IPS-18c (cell line): ENCODE results near the gene POPDC2.

Experiments
- H3K4me3 ChIP-seq: 2 replicates; pipeline ENCODE4 v1.7.0; 2013; ENCODE audit warnings: low read depth, mild to moderate bottlenecking, low read length, moderate library complexity; ENCODE audit not compliant: insufficient read depth
- H3K9me3 ChIP-seq: one replicate; pipeline ENCODE4 v1.6.1; 2013; ENCODE audit warnings: mild to moderate bottlenecking, low read length, moderate library complexity; ENCODE audit not compliant: control insufficient read depth, insufficient read depth

POPDC2 gene

GRCh38 chr3:119647843-119648575 is 12.4 kb downstream of the POPDC2 start:
- no peaks in the 10 kb centered on the region for H3K9me3 ChIP-seq
- no peak overlapping the region for H3K4me3 ChIP-seq

GRCh38 chr3:119647171-119647570 is 13.2 kb downstream of the POPDC2 start:
- H3K9me3 ChIP-seq, result no peaks in the 10 kb centered on the region

GRCh38 chr3:119645813-119646212 is 14.6 kb downstream of the POPDC2 start:
- no peak overlapping the region for H3K4me3 ChIP-seq

More at GRCh38 chr3:119647171-119647570, 13.2 kb downstream of the POPDC2 start:
- H3K4me3 ChIP-seq, result no peak overlapping the region

GRCh38 chr3:119644481-119644880 is 15.9 kb downstream of the POPDC2 start:
- no peaks in the 10 kb centered on the region for H3K9me3 ChIP-seq

More at GRCh38 chr3:119645813-119646212, 14.6 kb downstream of the POPDC2 start:
- no peaks in the 10 kb centered on the region for H3K9me3 ChIP-seq

GRCh38 chr3:119643528-119643927 is 16.9 kb downstream of the POPDC2 start:
- Histone ChIP-seq H3K4me3 (no peak overlapping the region), H3K9me3 (no peaks in the 10 kb centered on the region)

More at GRCh38 chr3:119644481-119644880, 15.9 kb downstream of the POPDC2 start:
- no peak overlapping the region for H3K4me3 ChIP-seq

GRCh38 chr3:119642746-119643473 is 17.5 kb downstream of the POPDC2 start:
- no peaks in the 10 kb centered on the region for H3K9me3 ChIP-seq
- H3K4me3 ChIP-seq, result no peak overlapping the region

GRCh38 chr3:119641416-119641815 is 19.0 kb downstream of the POPDC2 start:
- Histone ChIP-seq H3K4me3 (no peak overlapping the region), H3K9me3 (no peaks in the 10 kb centered on the region)

GRCh38 chr3:119639494-119640350 is 20.7 kb downstream of the POPDC2 start:
- peaks cover 2% of the 10 kb centered on the region for H3K9me3 ChIP-seq
- H3K4me3 ChIP-seq, result no peak overlapping the region

GRCh38 chr3:119637679-119638477 is 22.5 kb downstream of the POPDC2 start:
- Histone ChIP-seq H3K4me3 (no peak overlapping the region), H3K9me3 (peaks cover 2% of the 10 kb centered on the region)

- H3K4me3 ChIP-seq, result no peak overlapping the region
- H3K9me3 ChIP-seq, result peaks cover 2% of the 10 kb centered on the region
These were observed 23.3 kb downstream of the POPDC2 start for GRCh38 chr3:119636891-119637611.

- no peak overlapping the region for H3K4me3 ChIP-seq
- H3K9me3 ChIP-seq, result peaks cover 2% of the 10 kb centered on the region
These were observed 24.1 kb downstream of the POPDC2 start for GRCh38 chr3:119636249-119636648.

GRCh38 chr3:119635719-119636118 is 24.7 kb downstream of the POPDC2 start:
- Histone ChIP-seq H3K9me3 (peaks cover 2% of the 10 kb centered on the region), H3K4me3 (no peak overlapping the region)

GRCh38 chr3:119632829-119633228 is 27.6 kb downstream of the POPDC2 start:
- Histone ChIP-seq H3K9me3 (peaks cover 2% of the 10 kb centered on the region), H3K4me3 (no peak overlapping the region)

GRCh38 chr3:119632216-119632615 is 28.2 kb downstream of the POPDC2 start:
- Histone ChIP-seq H3K4me3 (no peak overlapping the region), H3K9me3 (peaks cover 2% of the 10 kb centered on the region)

GRCh38 chr3:119631516-119631915 is 28.9 kb downstream of the POPDC2 start:
- Histone ChIP-seq H3K4me3 (no peak overlapping the region), H3K9me3 (peaks cover 2% of the 10 kb centered on the region)

GRCh38 chr3:119630880-119631329 is 29.5 kb downstream of the POPDC2 start:
- Histone ChIP-seq H3K4me3 (no peak overlapping the region), H3K9me3 (peaks cover 2% of the 10 kb centered on the region)
